Bronchial epithelial cell (primary cell): ENCODE data around the gene KCP. TPM values are rescaled to one million over a fixed set of nuclear protein-coding genes. Genes with fewer than 3 reads are reported as not detected.

Source experiments
- DNase-seq: peaks from one replicate; pipeline ENCODE4 v3.0.0-alpha.2; 2010; ENCODE audit warnings: low read depth
- FAIRE-seq: peaks from 2 replicates; lab custom pipeline; 2011; peaks lifted over from hg19 to GRCh38; lab: Jason Lieb, UNC
- H3K27me3 ChIP-seq: 2 replicates; pipeline ENCODE4 v1.5.1; 2011; ENCODE audit warnings: low read length; ENCODE audit not compliant: control insufficient read depth, insufficient read depth
- H3K36me3 ChIP-seq: 2 replicates; pipeline ENCODE4 v1.5.1; 2011; ENCODE audit warnings: low read length; ENCODE audit not compliant: control insufficient read depth, insufficient read depth
- H3K4me3 ChIP-seq: 2 replicates; pipeline ENCODE4 v1.5.1; 2011; ENCODE audit warnings: mild to moderate bottlenecking, low read depth, low read length, control low read depth
- CTCF ChIP-seq: IDR thresholded peaks from 2 replicates; pipeline ENCODE4 v1.5.1; 2011; ENCODE audit warnings: mild to moderate bottlenecking, moderate library complexity, low read length, control low read depth, inconsistent platforms; ENCODE audit not compliant: insufficient read depth, severe bottlenecking
- total RNA-seq: library from RNA; depleted of rRNA; stranded (reverse); fragments of >200 nt; gene quantifications from 2 replicates; pipeline ENCODE4 v1.2.1, GENCODE V29; 2014

KCP gene
- total RNA-seq, 1 donor from 2014 or later: 0.53 TPM

DNA sequence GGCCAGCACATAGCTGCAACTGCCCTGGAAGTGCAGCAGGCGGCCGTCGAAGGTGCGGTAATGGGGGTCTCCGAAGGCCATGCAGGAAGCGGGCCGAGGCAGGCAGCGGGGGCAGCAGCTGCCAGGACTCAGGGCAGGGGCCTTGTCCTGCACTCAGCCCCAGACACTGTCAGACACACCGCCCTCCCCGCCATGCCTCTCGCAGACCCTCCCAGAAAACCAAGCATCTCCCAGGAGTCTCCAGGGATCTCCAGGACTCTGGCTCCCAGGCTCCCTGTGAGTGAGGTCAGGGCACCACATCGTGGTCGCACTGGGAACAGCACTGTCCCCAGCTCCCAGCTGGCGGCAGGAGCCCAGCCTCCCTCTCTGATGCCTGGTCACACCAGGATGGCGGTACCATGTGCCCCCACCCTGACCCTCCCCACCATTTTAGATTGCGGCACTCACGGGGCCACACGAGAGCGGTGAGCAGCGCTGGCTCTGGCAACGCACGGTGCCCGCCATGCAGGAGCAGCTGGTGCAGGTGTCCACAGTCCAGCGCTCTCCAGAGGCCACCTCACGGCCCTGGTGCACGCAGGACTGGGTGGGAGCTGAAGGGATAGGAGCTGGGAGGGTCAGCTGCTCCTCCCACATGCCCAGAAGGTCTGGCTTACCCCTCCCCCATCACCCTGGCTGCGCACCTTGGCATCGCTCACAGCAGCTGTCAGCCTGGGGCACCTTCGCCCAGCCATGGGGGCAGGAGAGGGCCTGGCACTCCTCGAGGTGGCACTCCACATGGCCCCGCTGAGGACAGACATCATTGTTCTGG, 30.4 kb downstream of the KCP start:
- Histone ChIP-seq H3K36me3 (no peaks in the 10 kb centered on the region), H3K27me3 (no peaks in the 10 kb centered on the region), H3K4me3 (no peak overlapping the region)
- TF ChIP-seq CTCF: peak; percentile 96
- peak; percentile 42 for DNase-seq
- peak; percentile 7 for FAIRE-seq

GRCh38 chr7:128879461-128879938, 31.0 kb downstream of the KCP start:
- DNase-seq (no peak), FAIRE-seq (no peak)
- Histone ChIP-seq H3K36me3 (no peaks in the 10 kb centered on the region), H3K4me3 (no peak overlapping the region), H3K27me3 (no peaks in the 10 kb centered on the region)
- no peak for TF ChIP-seq CTCF

DNA sequence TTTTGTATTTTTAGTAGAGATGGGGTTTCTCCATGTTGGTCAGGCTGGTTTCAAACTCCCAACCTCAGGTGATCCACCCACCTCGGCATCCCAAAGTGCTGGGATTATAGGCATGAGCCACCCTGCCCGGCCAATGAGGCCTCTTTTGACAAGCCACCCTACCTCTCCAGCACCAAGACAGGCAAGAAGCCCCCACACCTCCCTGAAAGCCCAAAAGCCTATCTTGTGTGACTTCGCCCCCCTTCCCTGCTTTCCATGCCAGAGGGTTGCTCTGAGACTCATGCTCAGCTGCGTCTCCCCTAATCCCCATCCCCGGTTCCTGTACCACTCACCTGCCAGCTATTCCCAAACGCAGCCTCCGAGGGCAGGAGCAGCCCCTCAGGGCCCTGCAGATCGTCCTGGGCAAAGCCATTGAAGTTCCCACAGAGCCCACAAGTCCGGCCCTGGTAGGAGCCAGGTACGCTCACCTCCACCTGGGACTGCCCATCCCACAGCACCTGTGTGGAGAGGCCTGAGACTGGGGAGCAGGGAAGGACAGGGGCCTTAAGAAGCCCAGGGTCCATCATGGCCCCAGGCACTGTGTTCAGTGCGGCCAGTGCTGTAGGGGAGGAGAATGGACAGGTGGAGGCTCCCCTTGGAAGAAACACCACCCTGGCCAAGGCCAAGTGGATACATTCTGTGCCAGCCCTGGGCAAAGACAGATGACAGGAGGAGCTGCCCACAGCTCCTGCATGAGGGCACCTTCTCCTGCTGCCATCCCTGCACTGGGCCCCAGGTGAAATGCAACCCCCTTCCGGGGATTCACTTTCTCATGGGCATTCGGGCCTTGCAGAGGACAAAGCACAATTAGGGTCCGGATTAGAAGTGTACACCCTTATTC, 32.0 kb downstream of the KCP start:
- no peaks in the 10 kb centered on the region for H3K36me3 ChIP-seq
- no peak overlapping the region for H3K4me3 ChIP-seq
- DNase-seq: no peak
- no peaks in the 10 kb centered on the region for H3K27me3 ChIP-seq
- no peak for TF ChIP-seq CTCF
- FAIRE-seq: no peak

- no peak for FAIRE-seq
- Histone ChIP-seq H3K4me3 (no peak overlapping the region), H3K27me3 (no peaks in the 10 kb centered on the region), H3K36me3 (no peaks in the 10 kb centered on the region)
- TF ChIP-seq CTCF: no peak
- DNase-seq: no peak
Observed at GRCh38 chr7:128877756-128878120, 32.8 kb downstream of the KCP start.

GRCh38 chr7:128876978-128877755, 33.3 kb downstream of the KCP start:
- no peak for DNase-seq
- Histone ChIP-seq H3K36me3 (no peaks in the 10 kb centered on the region), H3K4me3 (no peak overlapping the region), H3K27me3 (no peaks in the 10 kb centered on the region)
- no peak for TF ChIP-seq CTCF
- FAIRE-seq: no peak
